Suprapubic skin (tissue), 4 donors: ENCODE results near the gene SCN2B.

Experiments used
- CTCF ChIP-seq, 2 donors: fragments of 200-600 bp in 1 of 2; fragments of 450-650 bp in 1 of 2; sonication (generic) in 1 of 2; IDR thresholded peaks; one replicate each; pipeline ENCODE4 v1.5.1; 2016 to 2019; ENCODE audit warnings: antibody characterized with exemption in 2 of 2, mild to moderate bottlenecking in 1 of 2, moderate library complexity in 1 of 2
- POLR2A ChIP-seq, 2 donors: fragments of 450-650 bp; IDR thresholded peaks; one replicate each; pipeline ENCODE4 v1.6.1; 2017; ENCODE audit warnings: antibody characterized with exemption in 2 of 2, mild to moderate bottlenecking in 2 of 2, moderate library complexity in 2 of 2
- POLR2AphosphoS5 ChIP-seq, 3 donors: sonication (generic); formaldehyde crosslinking; IDR thresholded peaks; one replicate each; pipeline ENCODE4 v1.6.1; 2017; ENCODE audit warnings: antibody characterized with exemption in 3 of 3

- TF ChIP-seq CTCF (IDR thresholded peaks at IDR 0.05) = no peak
- TF ChIP-seq POLR2A (IDR thresholded peaks at IDR 0.05) = no peak
- no peak for TF ChIP-seq POLR2AphosphoS5 (IDR thresholded peaks at IDR 0.05)
Observed at GRCh38 chr11:118142081-118142480, 34.4 kb downstream of the SCN2B start.
